Liver (tissue), 3 donors: ENCODE results near the gene ETS1.

ENCODE experiments used
- JUND ChIP-seq, 2 donors: IDR thresholded peaks; 2 replicates each; pipeline ENCODE4 v1.6.1; 2016; ENCODE audit warnings: antibody characterized with exemption in 2 of 2
- SP1 ChIP-seq: IDR thresholded peaks from 2 replicates; pipeline ENCODE4 v1.6.1; 2018; ENCODE audit warnings: antibody characterized with exemption, mild to moderate bottlenecking
- TF ChIP-seq, protein P1 (sequence below): fragments of 150-350 bp; IDR thresholded peaks from 2 replicates; pipeline ENCODE4 v1.5.1; 2017; ENCODE audit warnings: improper control_type of control experiment, low read depth, low read length; ENCODE audit not compliant: missing input control
- donor health status: healthy.
- donor health status: healthy.

DNA sequence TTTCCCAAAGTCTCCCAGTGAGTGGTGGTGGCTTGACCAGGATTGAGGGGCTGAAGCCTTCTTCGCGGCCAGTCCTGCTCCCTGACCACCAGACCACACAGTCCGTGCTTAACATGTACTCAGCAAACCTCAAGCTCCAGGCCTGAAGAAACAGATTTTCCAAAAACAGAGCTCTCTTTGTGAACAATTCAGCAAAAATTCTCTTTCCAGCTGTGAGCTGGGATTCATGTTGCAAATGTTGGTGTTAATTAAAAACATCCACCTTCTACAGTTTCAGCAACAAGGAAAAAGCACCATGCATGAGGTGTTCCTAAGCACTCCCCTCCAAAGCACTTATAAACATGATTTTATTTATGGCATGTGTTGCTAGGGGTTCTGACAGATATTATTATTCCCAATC lies 129.5 kb downstream of the ETS1 start:
- no peak for TF ChIP-seq SP1
- TF ChIP-seq, protein P1, sequence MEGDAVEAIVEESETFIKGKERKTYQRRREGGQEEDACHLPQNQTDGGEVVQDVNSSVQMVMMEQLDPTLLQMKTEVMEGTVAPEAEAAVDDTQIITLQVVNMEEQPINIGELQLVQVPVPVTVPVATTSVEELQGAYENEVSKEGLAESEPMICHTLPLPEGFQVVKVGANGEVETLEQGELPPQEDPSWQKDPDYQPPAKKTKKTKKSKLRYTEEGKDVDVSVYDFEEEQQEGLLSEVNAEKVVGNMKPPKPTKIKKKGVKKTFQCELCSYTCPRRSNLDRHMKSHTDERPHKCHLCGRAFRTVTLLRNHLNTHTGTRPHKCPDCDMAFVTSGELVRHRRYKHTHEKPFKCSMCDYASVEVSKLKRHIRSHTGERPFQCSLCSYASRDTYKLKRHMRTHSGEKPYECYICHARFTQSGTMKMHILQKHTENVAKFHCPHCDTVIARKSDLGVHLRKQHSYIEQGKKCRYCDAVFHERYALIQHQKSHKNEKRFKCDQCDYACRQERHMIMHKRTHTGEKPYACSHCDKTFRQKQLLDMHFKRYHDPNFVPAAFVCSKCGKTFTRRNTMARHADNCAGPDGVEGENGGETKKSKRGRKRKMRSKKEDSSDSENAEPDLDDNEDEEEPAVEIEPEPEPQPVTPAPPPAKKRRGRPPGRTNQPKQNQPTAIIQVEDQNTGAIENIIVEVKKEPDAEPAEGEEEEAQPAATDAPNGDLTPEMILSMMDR = no peak
- no peak for TF ChIP-seq JUND (IDR thresholded peaks at IDR 0.05)
